HG03558 (cell line): Measurements from ENCODE around the gene CFAP99.

Source experiments
- ATAC-seq: cut with Tn5 transposase; IDR thresholded peaks from one replicate; pipeline ENCODE4 v1.9.1; 2021; ENCODE audit warnings: moderate number of reproducible peaks; ENCODE audit not compliant: unreplicated experiment; ENCODE audit errors: extremely low read depth

The CFAP99 gene

GRCh38 chr4:2409381-2409783 lies 9.4 kb upstream of the CFAP99 start:
- ATAC-seq: no peak

- ATAC-seq: no peak
Measured at GRCh38 chr4:2411786-2412510, 6.8 kb upstream of the CFAP99 start.

GRCh38 chr4:2412534-2412884 lies 6.2 kb upstream of the CFAP99 start:
- ATAC-seq: no peak

- peak; percentile 34 for ATAC-seq
Measured at GRCh38 chr4:2412885-2413716, 5.7 kb upstream of the CFAP99 start.

GRCh38 chr4:2413821-2414610 lies 4.7 kb upstream of the CFAP99 start:
- no peak for ATAC-seq

GRCh38 chr4:2415213-2415612 lies 3.5 kb upstream of the CFAP99 start:
- no peak for ATAC-seq

- no peak for ATAC-seq
Measured at GRCh38 chr4:2415881-2416563, 2.7 kb upstream of the CFAP99 start.

GRCh38 chr4:2416564-2417225 lies 2.1 kb upstream of the CFAP99 start:
- no peak for ATAC-seq

- no peak for ATAC-seq
Measured at GRCh38 chr4:2417226-2417764, 1.5 kb upstream of the CFAP99 start.

GRCh38 chr4:2417765-2418649 lies 748 bp upstream of the CFAP99 start, which contains the start of gene ZFYVE28:
ZFYVE28 (minus strand) TSS chr4:2418645; CDS start chr4:2418323, 322 bp downstream.
- no peak for ATAC-seq

- no peak for ATAC-seq
Measured at GRCh38 chr4:2419814-2420213, 1.1 kb downstream of the CFAP99 start.

GRCh38 chr4:2421928-2422327 lies 3.2 kb downstream of the CFAP99 start:
- ATAC-seq: no peak

GRCh38 chr4:2423066-2423465 lies 4.3 kb downstream of the CFAP99 start:
- ATAC-seq: no peak

- no peak for ATAC-seq
Measured at GRCh38 chr4:2423695-2424094, 4.9 kb downstream of the CFAP99 start.

- no peak for ATAC-seq
Measured at GRCh38 chr4:2424581-2424980, 5.8 kb downstream of the CFAP99 start.

GRCh38 chr4:2425386-2426068 lies 6.8 kb downstream of the CFAP99 start:
- ATAC-seq: no peak

- ATAC-seq: no peak
Measured at GRCh38 chr4:2426069-2426397, 7.3 kb downstream of the CFAP99 start.

GRCh38 chr4:2426711-2427275 lies 8.0 kb downstream of the CFAP99 start:
- no peak for ATAC-seq
